ENCODE data around the gene SFMBT1. TPM values are rescaled to one million over a fixed set of nuclear protein-coding genes. Genes with fewer than 3 reads are reported as not detected.

Gene SFMBT1
- total and polyA plus RNA-seq, 9 of the 15 experiments (the other 6 are each of a cell fraction or from before 2014, with no cell fraction given), result 0.76 to 6.6 (median 3.6) TPM

GRCh38 chr3:53068176-53068575 lies 22.3 kb upstream of the SFMBT1 start (continued):
- TF ChIP-seq ZBTB7A (IDR thresholded peaks at IDR 0.05; ENCODE audit: borderline replicate concordance, control insufficient read depth, low read depth, low read length) (no peak), CBX2 (IDR thresholded peaks at IDR 0.05; ENCODE audit: insufficient read depth, low read length, poor library complexity, severe bottlenecking) (no peak), POLR2H (tag; IDR thresholded peaks at IDR 0.05; ENCODE audit: low read depth) (no peak), BDP1 (IDR thresholded peaks at IDR 0.05; ENCODE audit: insufficient read depth, insufficient read length) (no peak)

- ATAC-seq (peak; percentile 50), DNase-seq (ENCODE audit: extremely low read depth in 1 of 4, low spot score in 3 of 4) (no peak), FAIRE-seq (no peak)
- TF ChIP-seq RERE (CRISPR knock-in tag; IDR thresholded peaks at IDR 0.05; ENCODE audit: borderline replicate concordance), result no peak
- peak in 1 of 2 experiments; percentile 35; a peak in 1 of 4 replicates for TF ChIP-seq SRF (CRISPR knock-in tag; IDR thresholded peaks at IDR 0.05)
- TF ChIP-seq ZNF512 (tag; IDR thresholded peaks at IDR 0.05), result no peak
- Histone ChIP-seq H3K79me2 (ENCODE audit: control insufficient read depth, insufficient read depth, low read length) (no peaks in the 10 kb centered on the region), H3K4me2 (ENCODE audit: insufficient read depth, low read length) (no peak overlapping the region; the same call in 1 of the 2 replicates), H4K20me1 (replicated peaks; ENCODE audit: control insufficient read depth, insufficient read depth, low read length) (no peaks in the 10 kb centered on the region), H3K9me1 (ENCODE audit: control insufficient read depth, insufficient read depth, low read length) (no peaks in the 10 kb centered on the region), H3K9ac (ENCODE audit: insufficient read depth in 1 of 2, low read depth in 2 of 2, low read length in 2 of 2) (no peak overlapping the region), H3K27me3 (ENCODE audit: control insufficient read depth in 2 of 2, insufficient read depth in 2 of 2, low read length in 2 of 2) (no peaks in the 10 kb centered on the region), H3K4me3 (no peak overlapping the region), H3K9me3 (replicated peaks; ENCODE audit: control insufficient read depth, insufficient read depth, low read depth, low read length) (no peaks in the 10 kb centered on the region), H2AFZ (ENCODE audit: low read depth, low read length) (peak overlapping the region; percentile 40; the same call in 1 of the 2 replicates), H3K36me3 (ENCODE audit: control insufficient read depth, insufficient read depth, low read length) (no peaks in the 10 kb centered on the region), H3K4me1 (replicated peaks in 1 of 2; ENCODE audit: control insufficient read depth in 2 of 2, insufficient read depth in 2 of 2, low read length in 2 of 2) (peaks cover 10 to 13% of the 10 kb centered on the region in 2 experiments; a peak in 4 of 5 replicates), H3K27ac (ENCODE audit: extremely low read depth, low read depth, low read length) (no peak overlapping the region)
- POLR2A ChIA-PET, result no interaction called here
- no TSS peak for BruUV-seq (replicated peaks)
- intact Hi-C loops (cut with micrococcal nuclease) (no loop called here), in situ Hi-C loops (cut with MboI) (no loop called here)
- CTCF ChIA-PET (ENCODE audit: low intra/inter-chr PET ratio), result no interaction called here
- WGBS (ENCODE audit: insufficient coverage, low coverage, missing lambda C conversion rate), result 0% methylated on average over 2 of the region's 3 CpGs
Measured at GRCh38 chr3:53067567-53067966, 21.7 kb upstream of the SFMBT1 start.

All from K562 (cell line).